GM23338 (cell line): Measurements from ENCODE around the gene RAD51B. TPM values are rescaled to one million over a fixed set of nuclear protein-coding genes. Genes with fewer than 3 reads are reported as not detected.

Experiments
- ATAC-seq: fragments of 200-7000 bp; cut with Tn5 transposase; 3 replicates; pipeline ENCODE4 v1.9.1; 2020
- DNase-seq: peaks from one replicate; pipeline ENCODE4 v3.0.0-alpha.2; 2015; ENCODE audit warnings: low spot score
- H2AFZ ChIP-seq: fragments of 200-600 bp; sonication (generic); 2 replicates; pipeline ENCODE4 v1.8.0; 2016; ENCODE audit warnings: antibody characterized with exemption, mild to moderate bottlenecking, moderate library complexity
- H3F3A ChIP-seq: fragments of 200-600 bp; sonication (generic); replicated peaks from 2 replicates; pipeline ENCODE4 v1.8.0; 2017; ENCODE audit warnings: antibody characterized with exemption, mixed run types, low read depth
- H3K27ac ChIP-seq: fragments of 200-600 bp; sonication (generic); 2 replicates; pipeline ENCODE4 v1.6.1; 2016; ENCODE audit warnings: low read depth
- H3K27me3 ChIP-seq: fragments of 200-600 bp; sonication (generic); 2 replicates; pipeline ENCODE4 v1.8.0; 2016; ENCODE audit warnings: mild to moderate bottlenecking, mixed run types, moderate library complexity; ENCODE audit not compliant: insufficient read depth
- H3K36me3 ChIP-seq: fragments of 200-600 bp; sonication (generic); 2 replicates; pipeline ENCODE4 v1.8.0; 2016; ENCODE audit warnings: mild to moderate bottlenecking; ENCODE audit not compliant: insufficient read depth
- H3K4me1 ChIP-seq: fragments of 200-600 bp; sonication (generic); 2 replicates; pipeline ENCODE4 v1.8.0; 2016; ENCODE audit warnings: mild to moderate bottlenecking, moderate library complexity; ENCODE audit not compliant: insufficient read depth
- H3K4me2 ChIP-seq: fragments of 200-600 bp; sonication (generic); 2 replicates; pipeline ENCODE4 v1.7.1; 2017; ENCODE audit warnings: mixed run types
- H3K4me3 ChIP-seq: fragments of 200-600 bp; sonication (generic); 2 replicates; pipeline ENCODE4 v1.6.1; 2016; ENCODE audit warnings: mixed run types
- H3K79me2 ChIP-seq: fragments of 200-600 bp; sonication (generic); replicated peaks from 2 replicates; pipeline ENCODE4 v1.8.0; 2017; ENCODE audit warnings: mild to moderate bottlenecking; ENCODE audit not compliant: insufficient read depth
- H3K9me2 ChIP-seq: fragments of 200-600 bp; sonication (generic); 2 replicates; pipeline ENCODE4 v1.8.0; 2017; ENCODE audit not compliant: insufficient read depth
- H4K20me1 ChIP-seq: fragments of 200-600 bp; sonication (generic); replicated peaks from 2 replicates; pipeline ENCODE4 v1.8.0; 2017; ENCODE audit warnings: mild to moderate bottlenecking; ENCODE audit not compliant: insufficient read depth
- H3K27ac Mint-ChIP-seq: 2 replicates; pipeline ENCODE4 v1.8.0; 2020; ENCODE audit warnings: inconsistent platforms, mild to moderate bottlenecking, moderate library complexity, mixed read lengths
- H3K27me3 Mint-ChIP-seq: 3 replicates; pipeline ENCODE4 v1.8.0; 2022; ENCODE audit warnings: low read depth, mild to moderate bottlenecking, moderate library complexity, mixed read lengths, inconsistent platforms; ENCODE audit not compliant: insufficient read depth, poor library complexity
- H3K36me3 Mint-ChIP-seq: 3 replicates; pipeline ENCODE4 v1.8.0; 2021; ENCODE audit warnings: low read depth, mild to moderate bottlenecking, inconsistent platforms, moderate library complexity, mixed read lengths
- H3K4me1 Mint-ChIP-seq: 3 replicates; pipeline ENCODE4 v1.8.0; 2020; ENCODE audit warnings: mild to moderate bottlenecking, inconsistent platforms, mixed read lengths
- H3K4me3 Mint-ChIP-seq: 3 replicates; pipeline ENCODE4 v1.8.0; 2021; ENCODE audit warnings: moderate library complexity, mild to moderate bottlenecking, inconsistent platforms, mixed read lengths
- H3K9me3 Mint-ChIP-seq: 3 replicates; pipeline ENCODE4 v1.8.0; 2020; ENCODE audit warnings: moderate library complexity, mild to moderate bottlenecking, inconsistent platforms, mixed read lengths
- CREB1 ChIP-seq: fragments of 250-450 bp; sonication (Bioruptor Pico); IDR thresholded peaks from 2 replicates; pipeline ENCODE4 v1.5.0; 2020; ENCODE audit warnings: low read depth, mild to moderate bottlenecking, moderate library complexity
- CTCF ChIP-seq, 2 experiments: fragments of 200-600 bp in 1 of 2; sonication (generic) in 1 of 2; conservative IDR thresholded peaks; 2 replicates each; pipeline versions ENCODE4 v1.5.1 to v1.6.1; 2016 to 2017; ENCODE audit warnings: antibody characterized with exemption in 2 of 2, low read depth in 2 of 2, mild to moderate bottlenecking in 2 of 2, moderate library complexity in 1 of 2
- ETS1 ChIP-seq: IDR thresholded peaks from 2 replicates; pipeline ENCODE4 v1.6.1; 2016; ENCODE audit warnings: antibody characterized with exemption
- EZH2 ChIP-seq: fragments of 200-600 bp; sonication (generic); IDR thresholded peaks from one replicate; pipeline ENCODE4 v1.8.0; 2017; ENCODE audit warnings: antibody characterized with exemption, mild to moderate bottlenecking, low read depth; ENCODE audit not compliant: unreplicated experiment
- EZH2phosphoT487 ChIP-seq: fragments of 200-600 bp; sonication (generic); IDR thresholded peaks from one replicate; pipeline ENCODE4 v1.8.1; 2018; ENCODE audit warnings: antibody characterized with exemption; ENCODE audit not compliant: unreplicated experiment
- JUNB ChIP-seq: IDR thresholded peaks from one replicate; pipeline ENCODE4 v1.6.1; 2016; ENCODE audit warnings: antibody characterized with exemption; ENCODE audit not compliant: unreplicated experiment
- NANOG ChIP-seq: IDR thresholded peaks from 2 replicates; pipeline ENCODE4 v1.6.1; 2016; ENCODE audit warnings: antibody characterized with exemption, borderline replicate concordance
- POLR2AphosphoS5 ChIP-seq: IDR thresholded peaks from 2 replicates; pipeline ENCODE4 v1.6.1; 2016; ENCODE audit warnings: antibody characterized with exemption, low read depth
- REST ChIP-seq: IDR thresholded peaks from one replicate; pipeline ENCODE4 v1.6.1; 2018; ENCODE audit warnings: antibody characterized with exemption; ENCODE audit not compliant: unreplicated experiment
- STAT1 ChIP-seq: IDR thresholded peaks from one replicate; pipeline ENCODE4 v1.6.1; 2016; ENCODE audit warnings: antibody characterized with exemption; ENCODE audit not compliant: unreplicated experiment
- ZNF114 ChIP-seq: fragments of 250-450 bp; sonication (Bioruptor Pico); IDR thresholded peaks from 2 replicates; pipeline ENCODE4 v1.5.0; 2020; ENCODE audit warnings: mild to moderate bottlenecking, moderate library complexity
- ZNF331 ChIP-seq: fragments of 250-450 bp; sonication (Bioruptor Pico); IDR thresholded peaks from 2 replicates; pipeline ENCODE4 v1.5.0; 2020; ENCODE audit warnings: low read depth, mild to moderate bottlenecking, moderate library complexity
- ZNF462 ChIP-seq: fragments of 250-450 bp; sonication (Bioruptor Pico); IDR thresholded peaks from 2 replicates; pipeline ENCODE4 v1.5.0; 2020; ENCODE audit warnings: mild to moderate bottlenecking, moderate library complexity
- polyA plus RNA-seq: library from polyadenylated mRNA; unstranded; fragments of >200 nt; fragmentation: Nextera tagmentation; extraction: Ambion mirVana; gene quantifications from 2 replicates; pipeline ENCODE4 v1.2.1, GENCODE V29; 2016
- total RNA-seq: library from RNA; depleted of rRNA; stranded (reverse); fragments of >200 nt; shearing (Covaris generic); gene quantifications from 2 replicates; pipeline ENCODE4 v1.2.3, GENCODE V29; 2014

The RAD51B gene
- total and polyA plus RNA-seq, 2 experiments from 2014 or later, result 15.7 to 29.1 TPM

GRCh38 chr14:68479247-68479646 lies 659.7 kb downstream of the RAD51B start:
- Mint-ChIP-seq H3K27ac (no peak overlapping the region), H3K4me3 (no peak overlapping the region), H3K4me1 (peaks cover 28% of the 10 kb centered on the region), H3K9me3 (no peaks in the 10 kb centered on the region), H3K36me3 (0 out of 3 replicates have a peak, but pooled peaks cover 5% of the 10 kb centered on the region), H3K27me3 (peaks cover 8% of the 10 kb centered on the region)
- no peaks in the 10 kb centered on the region for H3K27me3 ChIP-seq
- H4K20me1 ChIP-seq, result no peaks in the 10 kb centered on the region
- no peak overlapping the region for H3K27ac ChIP-seq
- no peaks in the 10 kb centered on the region for H3K79me2 ChIP-seq
- ATAC-seq (no peak), DNase-seq (no peak)
- no peak overlapping the region for H3K4me3 ChIP-seq
- no peaks in the 10 kb centered on the region for H3F3A ChIP-seq
- H3K9me2 ChIP-seq, result peaks cover 6% of the 10 kb centered on the region; the same call in 1 of the 2 replicates
- H3K4me2 ChIP-seq, result no peak overlapping the region
- H3K36me3 ChIP-seq, result no peaks in the 10 kb centered on the region
- TF ChIP-seq NANOG (no peak), EZH2phosphoT487 (no peak), ZNF114 (CRISPR knock-in tag) (no peak), JUNB (no peak), EZH2 (no peak), POLR2AphosphoS5 (no peak), REST (no peak), ZNF462 (no peak), CTCF (conservative IDR thresholded peaks at IDR 0.05; ENCODE audit: low read depth in 2 of 2) (no peak), ZNF331 (CRISPR knock-in tag) (no peak), STAT1 (no peak), ETS1 (no peak), CREB1 (CRISPR knock-in tag) (no peak)
- no peak overlapping the region for H2AFZ ChIP-seq
- H3K4me1 ChIP-seq, result peaks cover 12% of the 10 kb centered on the region
